Measurements from ENCODE around the gene KRT40.

GRCh38 chr17:40931311-40931710 lies 52.8 kb downstream of the KRT40 start:
- TF ChIP-seq, protein P1, sequence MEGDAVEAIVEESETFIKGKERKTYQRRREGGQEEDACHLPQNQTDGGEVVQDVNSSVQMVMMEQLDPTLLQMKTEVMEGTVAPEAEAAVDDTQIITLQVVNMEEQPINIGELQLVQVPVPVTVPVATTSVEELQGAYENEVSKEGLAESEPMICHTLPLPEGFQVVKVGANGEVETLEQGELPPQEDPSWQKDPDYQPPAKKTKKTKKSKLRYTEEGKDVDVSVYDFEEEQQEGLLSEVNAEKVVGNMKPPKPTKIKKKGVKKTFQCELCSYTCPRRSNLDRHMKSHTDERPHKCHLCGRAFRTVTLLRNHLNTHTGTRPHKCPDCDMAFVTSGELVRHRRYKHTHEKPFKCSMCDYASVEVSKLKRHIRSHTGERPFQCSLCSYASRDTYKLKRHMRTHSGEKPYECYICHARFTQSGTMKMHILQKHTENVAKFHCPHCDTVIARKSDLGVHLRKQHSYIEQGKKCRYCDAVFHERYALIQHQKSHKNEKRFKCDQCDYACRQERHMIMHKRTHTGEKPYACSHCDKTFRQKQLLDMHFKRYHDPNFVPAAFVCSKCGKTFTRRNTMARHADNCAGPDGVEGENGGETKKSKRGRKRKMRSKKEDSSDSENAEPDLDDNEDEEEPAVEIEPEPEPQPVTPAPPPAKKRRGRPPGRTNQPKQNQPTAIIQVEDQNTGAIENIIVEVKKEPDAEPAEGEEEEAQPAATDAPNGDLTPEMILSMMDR (IDR thresholded peaks at IDR 0.05): no peak
- no peak for TF ChIP-seq EZH2 (IDR thresholded peaks at IDR 0.05; ENCODE audit: borderline replicate concordance, insufficient read depth, low read depth, low read length, poor library complexity, severe bottlenecking)
